ENCODE results near the gene PTPN18. TPM values are rescaled to one million over a fixed set of nuclear protein-coding genes. Genes with fewer than 3 reads are reported as not detected.

PTPN18 gene
- total and polyA plus RNA-seq, 2 donors (not counting 3 experiments of a cell fraction or from before 2014, with no cell fraction given) = 39.4 to 39.6 TPM

- CTCF ChIA-PET = interaction anchor here (1.1 to 2.3 kb wide), 3 partner anchors 10 to 32 kb away, joined by 3 to 15 read pairs (median 11); partner anchors contain the start of genes IMP4 and PTPN18
- H3K9me3 ChIP-seq (replicated peaks; ENCODE audit: control insufficient read depth, insufficient read depth, low read length) = no peaks in the 10 kb centered on the region
- no peaks in the 10 kb centered on the region for H3K27me3 ChIP-seq (ENCODE audit: control insufficient read depth in 2 of 2, insufficient read depth in 2 of 2, low read length in 2 of 2)
- no peak overlapping the region for H3K27ac ChIP-seq (ENCODE audit: insufficient read depth, low read depth, low read length)
- DNase-seq (ENCODE audit: low read depth, low spot score) (no peak), FAIRE-seq (no peak)
- no peak overlapping the region for H3K4me3 ChIP-seq (replicated peaks in 1 of 3; ENCODE audit: insufficient read depth in 1 of 3, low read depth in 1 of 3, low read length in 3 of 3)
- no peak overlapping the region for H3K4me2 ChIP-seq (ENCODE audit: insufficient read depth, low read length)
- no TSS peak for BruUV-seq (replicated peaks)
- no peak overlapping the region for H2AFZ ChIP-seq (ENCODE audit: low read depth, low read length)
- no peaks in the 10 kb centered on the region for H3K9me1 ChIP-seq (replicated peaks; ENCODE audit: control insufficient read depth, extremely low read depth, insufficient read depth, low read length)
- intact Hi-C loops (cut with micrococcal nuclease) (loop anchor here (2.0 kb wide), 1 partner anchor 13 kb away; no protein-coding TSS in a partner anchor), dilution Hi-C loops (cut with MboI; ENCODE audit: extremely low pct_ligation_motif_present, low sequenced_read_pairs) (no loop called here)
- H3K4me1 ChIP-seq (ENCODE audit: control insufficient read depth, extremely low read depth, insufficient read depth, low read length) = peaks cover 14% of the 10 kb centered on the region
- no peak overlapping the region for H3K9ac ChIP-seq (replicated peaks; ENCODE audit: extremely low read depth, insufficient read depth, low read length)
- H3K36me3 ChIP-seq (ENCODE audit: control insufficient read depth in 2 of 2, extremely low read depth in 1 of 2, insufficient read depth in 2 of 2, low read length in 2 of 2) = no peaks in the 10 kb centered on the region
- POLR2A ChIA-PET = no interaction called here
- TF ChIP-seq MAX (IDR thresholded peaks at IDR 0.05; ENCODE audit: insufficient read depth, insufficient read length) (no peak), POLR2AphosphoS5 (IDR thresholded peaks at IDR 0.05; ENCODE audit: insufficient read depth, low read depth, low read length) (no peak), JUN (IDR thresholded peaks at IDR 0.05; ENCODE audit: borderline replicate concordance, insufficient read depth, insufficient read length, low read depth) (no peak), CTCF (IDR thresholded peaks at IDR 0.05; ENCODE audit: extremely low read depth in 1 of 2, insufficient read depth in 1 of 2, low read depth in 1 of 2, low read length in 2 of 2) (no peak), EZH2 (IDR thresholded peaks at IDR 0.05; ENCODE audit: borderline replicate concordance, low read depth, low read length, severe bottlenecking) (no peak), FOS (IDR thresholded peaks at IDR 0.05; ENCODE audit: borderline replicate concordance, insufficient read depth, low read length) (no peak), GATA2 (IDR thresholded peaks at IDR 0.05; ENCODE audit: insufficient read depth, insufficient read length, low read depth, low read length) (no peak), MYC (IDR thresholded peaks at IDR 0.05; ENCODE audit: low read depth, low read length) (no peak), POLR2A (IDR thresholded peaks at IDR 0.05; ENCODE audit: low read depth, low read length) (no peak)
- peaks cover 5% of the 10 kb centered on the region for H3K79me2 ChIP-seq (ENCODE audit: control insufficient read depth, insufficient read depth, low read length)
- H4K20me1 ChIP-seq (replicated peaks; ENCODE audit: control insufficient read depth, extremely low read depth, insufficient read depth, low read length) = no peaks in the 10 kb centered on the region
These were observed 18.0 kb downstream of the PTPN18 start for GRCh38 chr2:130373808-130374365.
